SK-N-SH (cell line): ENCODE measurements around the gene MAP2.

ENCODE experiments used
- CTCF ChIP-seq: fragments of 200-600 bp; sonication (generic); IDR thresholded peaks from 2 replicates; pipeline ENCODE4 v1.6.1; 2017; ENCODE audit warnings: antibody characterized with exemption, mild to moderate bottlenecking, moderate library complexity
- ELF1 ChIP-seq: IDR thresholded peaks from 2 replicates; pipeline ENCODE4 v1.4.0; 2012
- FOXM1 ChIP-seq: IDR thresholded peaks from 2 replicates; pipeline ENCODE4 v1.4.0; 2012; ENCODE audit warnings: low read depth, mild to moderate bottlenecking
- GATA2 ChIP-seq: sonication (generic); formaldehyde crosslinking; IDR thresholded peaks from 2 replicates; pipeline ENCODE4 v1.5.0; 2020; ENCODE audit warnings: mild to moderate bottlenecking, missing genetic modification reagents
- MAX ChIP-seq: IDR thresholded peaks from 2 replicates; pipeline ENCODE4 v1.4.0; 2012; ENCODE audit warnings: low read depth
- MXI1 ChIP-seq: IDR thresholded peaks from 2 replicates; pipeline ENCODE4 v1.6.1; 2012; ENCODE audit warnings: mild to moderate bottlenecking, low read depth, low read length, improper control_type of control experiment
- NRF1 ChIP-seq: IDR thresholded peaks from 2 replicates; pipeline ENCODE4 v1.6.1; 2012; ENCODE audit warnings: low read depth, mild to moderate bottlenecking, low read length
- POLR2AphosphoS5 ChIP-seq: IDR thresholded peaks from 2 replicates; pipeline ENCODE4 v1.6.1; 2012; ENCODE audit warnings: low read depth, low read length
- REST ChIP-seq: IDR thresholded peaks from 2 replicates; pipeline ENCODE4 v1.6.1; 2012; ENCODE audit warnings: mild to moderate bottlenecking, low read depth, low read length, moderate library complexity
- SIN3A ChIP-seq: IDR thresholded peaks from 2 replicates; pipeline ENCODE4 v1.6.1; 2012; ENCODE audit warnings: low read depth, mild to moderate bottlenecking, low read length, moderate library complexity, borderline replicate concordance

- TF ChIP-seq ELF1 (no peak), FOXM1 (no peak), CTCF (no peak), MXI1 (no peak), NRF1 (no peak), SIN3A (no peak), REST (no peak), POLR2AphosphoS5 (no peak), GATA2 (CRISPR knock-in tag) (no peak), MAX (no peak)
Observed at GRCh38 chr2:209763106-209763505, 339.3 kb downstream of the MAP2 start.
